B cell (primary cell): ENCODE data around the gene HOXC4. TPM values are rescaled to one million over a fixed set of nuclear protein-coding genes. Genes with fewer than 3 reads are reported as not detected.
"Not testable (repeated sequence)": the region's sequence is repeated elsewhere in the genome, so short reads cannot be mapped to it uniquely, and the experiment has no call there.

Experiments used
- ATAC-seq: fragments of 200-7000 bp; cut with Tn5 transposase; one replicate; pipeline ENCODE4 v1.10.0; 2021; ENCODE audit warnings: low read depth, mild to moderate bottlenecking, moderate number of reproducible peaks, moderate library complexity
- CTCF ChIA-PET: fragments of 350-600 bp; sonication (Branson Sonifier 250); formaldehyde crosslinking; loops from one replicate; lab custom pipeline; 2021; ENCODE audit warnings: antibody characterized with exemption, inconsistent platforms; lab: Charles Lee
- POLR2A ChIA-PET: fragments of 350-600 bp; sonication (Branson Sonifier 250); formaldehyde crosslinking; loops from one replicate; lab custom pipeline; 2021; ENCODE audit warnings: antibody characterized with exemption; lab: Charles Lee
- DNase-seq: peaks from one replicate; pipeline ENCODE4 v3.0.0; 2013
- H2AFZ ChIP-seq: 2 replicates; pipeline ENCODE4 v1.6.1; 2012; ENCODE audit warnings: mild to moderate bottlenecking, low read depth, low read length; ENCODE audit not compliant: insufficient read depth, poor library complexity, severe bottlenecking
- H3K27ac ChIP-seq, 2 donors: 1 replicate in 1 of 2; 2 replicates in 1 of 2; pipeline ENCODE4 v1.5.1; 2012 to 2013; ENCODE audit warnings: low read length in 2 of 2, mild to moderate bottlenecking in 2 of 2, moderate library complexity in 1 of 2
- H3K27me3 ChIP-seq, 4 experiments: fragments of 200-600 bp in 1 of 4; sonication (generic) in 1 of 4; replicated peaks in 1 of 4; 1 replicate in 2 of 4; 2 replicates in 2 of 4; pipeline versions ENCODE4 v1.6.1 to v1.7.0; 2013 to 2016; ENCODE audit warnings: low read length in 3 of 4, mild to moderate bottlenecking in 2 of 4, mixed read lengths in 1 of 4, moderate library complexity in 1 of 4; ENCODE audit not compliant: insufficient read depth in 4 of 4, control insufficient read depth in 3 of 4; ENCODE audit errors: control extremely low read depth in 1 of 4
- H3K36me3 ChIP-seq, 2 experiments: replicated peaks in 1 of 2; 1 replicate in 1 of 2; 2 replicates in 1 of 2; pipeline versions ENCODE4 v1.6.1 to v1.7.1; 2013; ENCODE audit warnings: low read length in 1 of 2; ENCODE audit not compliant: insufficient read depth in 2 of 2, control insufficient read depth in 1 of 2; ENCODE audit errors: control extremely low read depth in 1 of 2, extremely low read depth in 1 of 2
- H3K4me1 ChIP-seq, 2 donors: fragments of 200-600 bp in 1 of 2; sonication (generic) in 1 of 2; 1 replicate in 1 of 2; 2 replicates in 1 of 2; pipeline versions ENCODE4 v1.5.1 to v1.6.1; 2013 to 2017; ENCODE audit warnings: low read length in 2 of 2; ENCODE audit not compliant: control insufficient read depth in 2 of 2, insufficient read depth in 2 of 2
- H3K4me2 ChIP-seq: replicated peaks from 2 replicates; pipeline ENCODE3; 2012; ENCODE audit warnings: mild to moderate bottlenecking, low read depth, low read length; ENCODE audit not compliant: poor library complexity, severe bottlenecking
- H3K4me3 ChIP-seq, 5 experiments: fragments of 200-600 bp in 1 of 5; sonication (generic) in 1 of 5; 1 replicate in 3 of 5; 2 replicates in 2 of 5; pipeline versions ENCODE4 v1.5.1 to v1.7.0; 2011 to 2016; ENCODE audit warnings: low read length in 4 of 5, mild to moderate bottlenecking in 4 of 5, low read depth in 2 of 5, control low read depth in 1 of 5, moderate library complexity in 1 of 5; ENCODE audit not compliant: insufficient read depth in 1 of 5; ENCODE audit errors: control extremely low read depth in 1 of 5, extremely low read depth in 1 of 5
- H3K79me2 ChIP-seq: fragments of 200-600 bp; sonication (generic); one replicate; pipeline ENCODE4 v1.6.0; 2016; ENCODE audit warnings: low read length; ENCODE audit not compliant: control insufficient read depth, insufficient read depth
- H3K9ac ChIP-seq: fragments of 200-600 bp; sonication (generic); 2 replicates; pipeline ENCODE4 v1.6.1; 2017; ENCODE audit warnings: mild to moderate bottlenecking, low read length, moderate library complexity
- H3K9me3 ChIP-seq, 3 donors: one replicate each; pipeline versions ENCODE4 v1.6.1 to v1.7.1; 2013; ENCODE audit warnings: low read length in 2 of 3; ENCODE audit not compliant: control insufficient read depth in 2 of 3, insufficient read depth in 1 of 3; ENCODE audit errors: control extremely low read depth in 1 of 3
- H4K20me1 ChIP-seq: 2 replicates; pipeline ENCODE4 v1.6.0; 2012; ENCODE audit warnings: mild to moderate bottlenecking, low read length; ENCODE audit not compliant: insufficient read depth, control insufficient read depth, poor library complexity, severe bottlenecking
- H3K27ac Mint-ChIP-seq: one replicate; pipeline ENCODE4 v1.8.0; 2021; ENCODE audit warnings: mixed read lengths
- H3K27me3 Mint-ChIP-seq: one replicate; pipeline ENCODE4 v1.8.0; 2021; ENCODE audit warnings: mixed read lengths
- H3K4me1 Mint-ChIP-seq: one replicate; pipeline ENCODE4 v1.8.0; 2021; ENCODE audit warnings: mixed read lengths
- H3K4me3 Mint-ChIP-seq: one replicate; pipeline ENCODE4 v1.8.0; 2021; ENCODE audit warnings: mixed read lengths
- H3K9me3 Mint-ChIP-seq: one replicate; pipeline ENCODE4 v1.8.0; 2022; ENCODE audit warnings: mixed read lengths; ENCODE audit not compliant: insufficient read depth
- WGBS: methylation state at CpG from one replicate; pipeline ENCODE4 v1.1.5; 2013; ENCODE audit warnings: missing lambda C conversion rate; ENCODE audit not compliant: insufficient coverage; 5-methylcytosine and 5-hydroxymethylcytosine counted together
- intact Hi-C: fragments of 100-400 bp; cut with micrococcal nuclease; formaldehyde crosslinking; loops from one replicate; pipeline ENCODE4 v1.10.0; 2022
- polyA plus RNA-seq: library from polyadenylated mRNA; depleted of rRNA; stranded (reverse); fragments of >200 nt; gene quantifications from 2 replicates; pipeline ENCODE4 v1.2.3, GENCODE V29; 2012
- total RNA-seq, 2 donors: library from RNA; stranded (reverse); fragments of 120-200 nt in 1 of 2; gene quantifications; 1 replicate in 1 of 2; 2 replicates in 1 of 2; pipeline versions ENCODE4 v1.2.3 to v1.2.4, GENCODE V29; 2013 to 2022

The HOXC4 gene
- total and polyA plus RNA-seq, 2 donors (not counting 1 experiment from before 2014, with no cell fraction given), result 4.3 to 6.5 TPM

DNA sequence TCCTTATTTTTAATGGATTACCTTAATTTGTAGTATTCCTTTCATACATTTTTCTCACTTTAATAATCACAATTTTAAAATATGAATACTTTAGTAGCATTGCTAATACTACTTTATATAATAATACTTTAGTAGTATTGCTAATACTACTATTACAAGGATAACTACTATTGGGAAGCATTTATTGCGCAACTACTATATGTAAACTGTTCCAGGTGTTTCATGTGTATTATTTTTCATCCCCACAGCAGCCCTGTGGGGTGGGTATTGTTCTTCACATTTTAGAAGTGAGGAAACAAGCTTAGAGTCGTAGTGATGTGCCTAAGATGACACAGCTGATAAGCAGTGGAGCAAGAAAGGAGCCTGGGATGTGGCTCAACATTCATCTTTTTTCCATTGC lies 45.0 kb downstream of the HOXC4 start:
- H2AFZ ChIP-seq, POLR2A ChIA-PET, H3K4me3 Mint-ChIP-seq, CTCF ChIA-PET, DNase-seq, H3K9ac ChIP-seq, H3K36me3 ChIP-seq, H3K9me3 Mint-ChIP-seq, intact Hi-C loops, H3K4me3 ChIP-seq, H4K20me1 ChIP-seq, H3K79me2 ChIP-seq, H3K27ac Mint-ChIP-seq, H3K4me1 Mint-ChIP-seq, ATAC-seq, H3K4me2 ChIP-seq, H3K27ac ChIP-seq, H3K9me3 ChIP-seq, H3K4me1 ChIP-seq: not testable (repeated sequence)
- peaks cover 38% of the 10 kb centered on the region for H3K27me3 Mint-ChIP-seq
- no CpG with 5 or more reads among the region's 2 CpGs for WGBS
- peaks cover 0 to 11% (median 1%) of the 10 kb centered on the region in 4 experiments for H3K27me3 ChIP-seq

DNA sequence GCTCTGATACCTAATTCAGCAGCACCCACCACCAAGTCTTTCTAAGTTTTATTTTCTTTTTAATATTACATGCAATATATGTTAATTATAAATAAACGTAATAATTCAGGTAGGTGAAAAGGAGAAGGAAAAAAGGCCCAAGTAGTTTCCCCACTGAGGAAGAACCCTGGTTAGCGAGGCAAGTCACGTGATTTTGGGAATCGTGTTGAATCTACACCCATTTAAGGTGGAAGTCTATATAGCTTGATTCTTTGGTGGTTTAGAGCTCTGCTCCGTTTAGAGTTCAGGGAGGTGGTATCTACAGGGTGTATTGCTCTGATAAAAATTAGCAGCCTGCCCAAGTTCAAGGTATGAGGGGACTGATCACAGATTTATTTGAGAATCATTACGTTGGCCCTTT lies 47.0 kb downstream of the HOXC4 start:
- H3K9ac ChIP-seq, H3K27ac ChIP-seq, POLR2A ChIA-PET, H3K9me3 Mint-ChIP-seq, H3K4me3 Mint-ChIP-seq, H4K20me1 ChIP-seq, CTCF ChIA-PET, H3K4me2 ChIP-seq, H3K4me1 Mint-ChIP-seq, H3K4me3 ChIP-seq, H3K79me2 ChIP-seq, H3K4me1 ChIP-seq, H3K36me3 ChIP-seq, ATAC-seq, DNase-seq, intact Hi-C loops, H3K9me3 ChIP-seq, H3K27ac Mint-ChIP-seq, H2AFZ ChIP-seq: not testable (repeated sequence)
- peaks cover 36% of the 10 kb centered on the region for H3K27me3 Mint-ChIP-seq
- 85% methylated on average over 5 of the region's 6 CpGs for WGBS
- peaks cover 0 to 11% (median 1%) of the 10 kb centered on the region in 4 experiments for H3K27me3 ChIP-seq

DNA sequence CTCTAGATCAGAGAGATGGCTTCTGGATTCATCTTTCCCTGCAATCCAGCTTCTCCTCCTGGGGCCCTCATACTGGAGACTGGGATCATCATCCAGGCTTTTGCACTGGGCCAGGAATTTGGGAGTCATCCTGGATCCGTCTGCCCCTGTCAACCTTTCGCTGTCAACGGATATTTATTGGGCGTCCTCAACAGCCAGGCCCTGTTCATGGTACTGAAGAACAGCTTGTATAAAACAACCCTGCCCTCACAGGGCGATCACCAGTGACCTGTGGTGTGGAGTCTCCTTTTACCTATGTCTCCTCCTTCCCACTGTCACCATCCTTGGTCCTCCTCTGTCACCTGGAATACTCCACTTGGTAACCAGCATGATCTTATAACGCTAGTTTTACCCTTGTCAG lies 48.6 kb downstream of the HOXC4 start:
- H3K27ac ChIP-seq, intact Hi-C loops, POLR2A ChIA-PET, H3K4me1 ChIP-seq, H3K4me2 ChIP-seq, H3K79me2 ChIP-seq, H4K20me1 ChIP-seq, H3K27ac Mint-ChIP-seq, DNase-seq, H3K4me3 Mint-ChIP-seq, H2AFZ ChIP-seq, CTCF ChIA-PET, ATAC-seq, H3K36me3 ChIP-seq, H3K9ac ChIP-seq, H3K4me3 ChIP-seq, H3K9me3 Mint-ChIP-seq, H3K9me3 ChIP-seq: not testable (repeated sequence)
- Mint-ChIP-seq H3K27me3 (peaks cover 45% of the 10 kb centered on the region), H3K4me1 (peaks cover 10% of the 10 kb centered on the region)
- WGBS, result 91% methylated on average over 5 of the region's 6 CpGs
- H3K27me3 ChIP-seq, result peaks cover 0 to 22% (median 3%) of the 10 kb centered on the region in 4 experiments

DNA sequence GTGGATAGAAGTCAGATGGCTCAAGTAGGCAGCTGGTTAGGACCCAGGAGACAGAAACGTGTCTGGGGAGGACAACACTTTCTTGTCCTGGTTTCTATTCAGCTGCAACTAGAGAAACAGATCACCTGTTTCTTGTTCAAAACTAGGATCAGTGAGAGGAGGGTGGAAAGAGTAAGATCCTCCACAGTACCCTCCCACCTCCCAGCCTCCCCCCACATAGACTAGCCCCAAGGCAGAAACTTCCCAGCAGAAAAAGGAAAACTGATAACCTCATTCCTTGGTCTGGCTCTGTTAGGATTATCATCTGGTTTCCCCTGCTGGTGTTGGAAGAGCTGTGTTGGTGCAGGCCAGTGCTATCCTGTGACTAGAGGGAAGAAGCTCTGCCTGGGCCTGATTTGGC lies 50.2 kb downstream of the HOXC4 start:
- H3K36me3 ChIP-seq, DNase-seq, ATAC-seq, H3K79me2 ChIP-seq, H3K9me3 ChIP-seq, H4K20me1 ChIP-seq, H3K4me2 ChIP-seq, H3K27ac ChIP-seq, H3K27ac Mint-ChIP-seq, intact Hi-C loops, H3K4me3 ChIP-seq, H3K4me3 Mint-ChIP-seq, POLR2A ChIA-PET, H2AFZ ChIP-seq, CTCF ChIA-PET, H3K9me3 Mint-ChIP-seq, H3K9ac ChIP-seq: not testable (repeated sequence)
- no CpG with 5 or more reads among the region's 1 CpG for WGBS
- peaks cover 0 to 26% (median 3%) of the 10 kb centered on the region in 4 experiments for H3K27me3 ChIP-seq
- H3K4me1 Mint-ChIP-seq, result peaks cover 19% of the 10 kb centered on the region
- peaks cover 9 to 12% of the 10 kb centered on the region in 2 donors for H3K4me1 ChIP-seq
- peaks cover 48% of the 10 kb centered on the region for H3K27me3 Mint-ChIP-seq
